C4-2B (cell line): ENCODE data around the gene ANKRD1.
A peak's percentile ranks its signal among the peaks of the same experiment; 100 is the strongest.
"Not testable (repeated sequence)": the region's sequence is repeated elsewhere in the genome, so short reads cannot be mapped to it uniquely, and the experiment has no call there.

ENCODE experiments used
- H3K27ac ChIP-seq: fragments of 450-650 bp; 2 replicates; pipeline ENCODE4 v1.5.1; 2017
- CTCF ChIP-seq: fragments of 450-650 bp; conservative IDR thresholded peaks from 2 replicates; pipeline ENCODE4 v1.5.1; 2017; ENCODE audit warnings: mild to moderate bottlenecking
- ZFX ChIP-seq: fragments of 450-650 bp; IDR thresholded peaks from 2 replicates; pipeline ENCODE4 v1.6.1; 2017

The ANKRD1 gene

GRCh38 chr10:90944749-90945148, 23.9 kb upstream of the ANKRD1 start:
- no peak for TF ChIP-seq ZFX
- H3K27ac ChIP-seq: no peak overlapping the region

GRCh38 chr10:90942980-90943379, 22.1 kb upstream of the ANKRD1 start:
- H3K27ac ChIP-seq: not testable (repeated sequence)

GRCh38 chr10:90939648-90940047, 18.8 kb upstream of the ANKRD1 start:
- TF ChIP-seq CTCF (no peak), ZFX (no peak)
- H3K27ac ChIP-seq: no peak overlapping the region

GRCh38 chr10:90939116-90939515, 18.2 kb upstream of the ANKRD1 start:
- TF ChIP-seq CTCF (no peak), ZFX (no peak)
- H3K27ac ChIP-seq: no peak overlapping the region

GRCh38 chr10:90937645-90938258, 16.9 kb upstream of the ANKRD1 start:
- H3K27ac ChIP-seq: no peak overlapping the region
- no peak for TF ChIP-seq ZFX
- no peak for TF ChIP-seq CTCF

- no peak overlapping the region for H3K27ac ChIP-seq
- TF ChIP-seq CTCF (no peak), ZFX (no peak)
These were observed 15.4 kb upstream of the ANKRD1 start for GRCh38 chr10:90936276-90936659.

- no peak for TF ChIP-seq CTCF
- TF ChIP-seq ZFX: no peak
- no peak overlapping the region for H3K27ac ChIP-seq
These were observed 14.8 kb upstream of the ANKRD1 start for GRCh38 chr10:90935581-90936275.

- H3K27ac ChIP-seq: peak overlapping the region; percentile 11; the same call in 1 of the 2 replicates
- TF ChIP-seq ZFX: no peak
- no peak for TF ChIP-seq CTCF
These were observed 10.3 kb upstream of the ANKRD1 start for GRCh38 chr10:90930971-90931871.
